WTC11 (cell line): ENCODE measurements around the gene TUBB1. TPM values are rescaled to one million over a fixed set of nuclear protein-coding genes. Genes with fewer than 3 reads are reported as not detected.

Experiments
- ATAC-seq: fragments of 200-7000 bp; cut with Tn5 transposase; 2 replicates; pipeline ENCODE4 v1.10.0; 2021; ENCODE audit warnings: mild to moderate bottlenecking, moderate library complexity
- CTCF ChIA-PET: fragments of 300-600 bp; sonication (Branson Sonifier 250); formaldehyde crosslinking; loops from one replicate; lab custom pipeline; 2021; ENCODE audit warnings: antibody characterized with exemption; lab: Charles Lee
- POLR2A ChIA-PET: fragments of 350-600 bp; sonication (Branson Sonifier 250); formaldehyde crosslinking; loops from one replicate; lab custom pipeline; 2021; ENCODE audit warnings: antibody characterized with exemption; lab: Charles Lee
- DNase-seq: peaks from one replicate; pipeline ENCODE4 v3.0.0; 2021; ENCODE audit warnings: low spot score
- H3K27ac Mint-ChIP-seq: 2 replicates; pipeline ENCODE4 v1.8.0; 2021; ENCODE audit warnings: mixed read lengths
- H3K27me3 Mint-ChIP-seq: 2 replicates; pipeline ENCODE4 v1.8.0; 2021; ENCODE audit warnings: low read depth, mild to moderate bottlenecking, moderate library complexity, mixed read lengths
- H3K36me3 Mint-ChIP-seq: 2 replicates; pipeline ENCODE4 v1.8.0; 2021; ENCODE audit warnings: mixed read lengths
- H3K4me1 Mint-ChIP-seq: 2 replicates; pipeline ENCODE4 v1.8.0; 2022; ENCODE audit warnings: mixed read lengths
- H3K4me3 Mint-ChIP-seq: 2 replicates; pipeline ENCODE4 v1.8.0; 2021; ENCODE audit warnings: mild to moderate bottlenecking, moderate library complexity, mixed read lengths
- H3K9me3 Mint-ChIP-seq: 2 replicates; pipeline ENCODE4 v1.8.0; 2021; ENCODE audit warnings: mixed read lengths
- ATF6 ChIP-seq: sonication (generic); formaldehyde crosslinking; IDR thresholded peaks from 2 replicates; pipeline ENCODE4 v1.8.1; 2023; ENCODE audit warnings: mild to moderate bottlenecking, missing genetic modification reagents
- FOXJ3 ChIP-seq: sonication (generic); formaldehyde crosslinking; IDR thresholded peaks from 2 replicates; pipeline ENCODE4 v1.9.0; 2021; ENCODE audit warnings: missing genetic modification reagents, mild to moderate bottlenecking, borderline replicate concordance
- FOXP4 ChIP-seq: sonication (generic); formaldehyde crosslinking; IDR thresholded peaks from 2 replicates; pipeline ENCODE4 v1.8.0; 2022; ENCODE audit warnings: mild to moderate bottlenecking, missing genetic modification reagents
- GABPB1 ChIP-seq: sonication (generic); formaldehyde crosslinking; IDR thresholded peaks from 2 replicates; pipeline ENCODE4 v1.8.1; 2023; ENCODE audit warnings: mild to moderate bottlenecking, missing genetic modification reagents
- GTF2I ChIP-seq: fragments of 250-450 bp; sonication (Bioruptor Pico); conservative IDR thresholded peaks from 2 replicates; pipeline ENCODE4 v1.4.0; 2021; ENCODE audit warnings: mild to moderate bottlenecking
- JUN ChIP-seq: sonication (generic); formaldehyde crosslinking; IDR thresholded peaks from 2 replicates; pipeline ENCODE4 v1.8.0; 2023; ENCODE audit warnings: mild to moderate bottlenecking, missing genetic modification reagents
- SMAD4 ChIP-seq: sonication (generic); formaldehyde crosslinking; IDR thresholded peaks from 2 replicates; pipeline ENCODE4 v1.8.0; 2022; ENCODE audit warnings: mild to moderate bottlenecking, missing genetic modification reagents
- ZNF317 ChIP-seq: sonication (generic); formaldehyde crosslinking; IDR thresholded peaks from 2 replicates; pipeline ENCODE4 v1.8.1; 2023; ENCODE audit warnings: low read depth, mild to moderate bottlenecking, moderate library complexity, missing genetic modification reagents, borderline replicate concordance
- ZNF423 ChIP-seq: fragments of 250-450 bp; sonication (Bioruptor Pico); IDR thresholded peaks from 2 replicates; pipeline ENCODE4 v2.1.2; 2022; ENCODE audit warnings: mild to moderate bottlenecking, moderate library complexity
- ZNF532 ChIP-seq: fragments of 250-450 bp; sonication (Bioruptor Pico); IDR thresholded peaks from 2 replicates; pipeline ENCODE4 v1.9.0; 2021; ENCODE audit warnings: mild to moderate bottlenecking, borderline replicate concordance
- ZNF671 ChIP-seq: fragments of 250-450 bp; sonication (Bioruptor Pico); IDR thresholded peaks from 2 replicates; pipeline ENCODE4 v1.8.0; 2021; ENCODE audit warnings: mild to moderate bottlenecking
- total RNA-seq: library from RNA; stranded (reverse); gene quantifications from 3 replicates; pipeline ENCODE4 v1.2.3, GENCODE V29; 2021
- TF ChIP-seq, protein P1 (sequence below): sonication (generic); formaldehyde crosslinking; IDR thresholded peaks from 2 replicates; pipeline ENCODE4 v1.8.1; 2023; ENCODE audit warnings: mild to moderate bottlenecking, missing genetic modification reagents, borderline replicate concordance
- TF ChIP-seq, protein P2 (sequence below): sonication (generic); formaldehyde crosslinking; IDR thresholded peaks from 2 replicates; pipeline ENCODE4 v1.8.1; 2022; ENCODE audit warnings: low read depth, mild to moderate bottlenecking, moderate library complexity, missing genetic modification reagents, borderline replicate concordance
- TF ChIP-seq, protein P3 (sequence below): sonication (generic); formaldehyde crosslinking; conservative IDR thresholded peaks from 2 replicates; pipeline ENCODE4 v1.8.1; 2022; ENCODE audit warnings: mild to moderate bottlenecking, missing genetic modification reagents
- TF ChIP-seq, protein P4 (sequence below): sonication (generic); formaldehyde crosslinking; IDR thresholded peaks from 2 replicates; pipeline ENCODE4 v1.8.1; 2022; ENCODE audit warnings: missing genetic modification reagents, borderline replicate concordance

TUBB1 gene
- total RNA-seq, 1 experiment from 2014 or later, result not detected

- TF ChIP-seq ATF6 (CRISPR knock-in tag), result no peak
- no peak for TF ChIP-seq JUN (CRISPR knock-in tag)
Observed at GRCh38 chr20:58997141-58997770, 22.0 kb upstream of the TUBB1 start (continued).

- H3K9me3 Mint-ChIP-seq, result no peaks in the 10 kb centered on the region
- H3K36me3 Mint-ChIP-seq, result peaks cover 29% of the 10 kb centered on the region
- H3K4me3 Mint-ChIP-seq, result no peak overlapping the region
Observed at GRCh38 chr20:58998656-58999055, 20.6 kb upstream of the TUBB1 start.

GRCh38 chr20:59000326-59000725 is 18.9 kb upstream of the TUBB1 start:
- Mint-ChIP-seq H3K4me3 (no peak overlapping the region), H3K27me3 (no peaks in the 10 kb centered on the region; the same call in 1 of the 2 replicates), H3K36me3 (peaks cover 16% of the 10 kb centered on the region), H3K4me1 (peaks cover 10% of the 10 kb centered on the region), H3K27ac (no peak overlapping the region), H3K9me3 (no peaks in the 10 kb centered on the region)
- DNase-seq, result no peak
- no peak for ATAC-seq
- POLR2A ChIA-PET, result no interaction called here
- CTCF ChIA-PET, result interaction anchor here (0.8 kb wide), 1 partner anchor 455 kb away, joined by 3 read pairs; no protein-coding TSS in a partner anchor
- TF ChIP-seq, protein P1, sequence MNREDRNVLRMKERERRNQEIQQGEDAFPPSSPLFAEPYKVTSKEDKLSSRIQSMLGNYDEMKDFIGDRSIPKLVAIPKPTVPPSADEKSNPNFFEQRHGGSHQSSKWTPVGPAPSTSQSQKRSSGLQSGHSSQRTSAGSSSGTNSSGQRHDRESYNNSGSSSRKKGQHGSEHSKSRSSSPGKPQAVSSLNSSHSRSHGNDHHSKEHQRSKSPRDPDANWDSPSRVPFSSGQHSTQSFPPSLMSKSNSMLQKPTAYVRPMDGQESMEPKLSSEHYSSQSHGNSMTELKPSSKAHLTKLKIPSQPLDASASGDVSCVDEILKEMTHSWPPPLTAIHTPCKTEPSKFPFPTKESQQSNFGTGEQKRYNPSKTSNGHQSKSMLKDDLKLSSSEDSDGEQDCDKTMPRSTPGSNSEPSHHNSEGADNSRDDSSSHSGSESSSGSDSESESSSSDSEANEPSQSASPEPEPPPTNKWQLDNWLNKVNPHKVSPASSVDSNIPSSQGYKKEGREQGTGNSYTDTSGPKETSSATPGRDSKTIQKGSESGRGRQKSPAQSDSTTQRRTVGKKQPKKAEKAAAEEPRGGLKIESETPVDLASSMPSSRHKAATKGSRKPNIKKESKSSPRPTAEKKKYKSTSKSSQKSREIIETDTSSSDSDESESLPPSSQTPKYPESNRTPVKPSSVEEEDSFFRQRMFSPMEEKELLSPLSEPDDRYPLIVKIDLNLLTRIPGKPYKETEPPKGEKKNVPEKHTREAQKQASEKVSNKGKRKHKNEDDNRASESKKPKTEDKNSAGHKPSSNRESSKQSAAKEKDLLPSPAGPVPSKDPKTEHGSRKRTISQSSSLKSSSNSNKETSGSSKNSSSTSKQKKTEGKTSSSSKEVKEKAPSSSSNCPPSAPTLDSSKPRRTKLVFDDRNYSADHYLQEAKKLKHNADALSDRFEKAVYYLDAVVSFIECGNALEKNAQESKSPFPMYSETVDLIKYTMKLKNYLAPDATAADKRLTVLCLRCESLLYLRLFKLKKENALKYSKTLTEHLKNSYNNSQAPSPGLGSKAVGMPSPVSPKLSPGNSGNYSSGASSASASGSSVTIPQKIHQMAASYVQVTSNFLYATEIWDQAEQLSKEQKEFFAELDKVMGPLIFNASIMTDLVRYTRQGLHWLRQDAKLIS, result no peak
- no peak for TF ChIP-seq ZNF532 (CRISPR knock-in tag)
- no peak for TF ChIP-seq ZNF423
- no peak for TF ChIP-seq SMAD4
- TF ChIP-seq, protein P2, sequence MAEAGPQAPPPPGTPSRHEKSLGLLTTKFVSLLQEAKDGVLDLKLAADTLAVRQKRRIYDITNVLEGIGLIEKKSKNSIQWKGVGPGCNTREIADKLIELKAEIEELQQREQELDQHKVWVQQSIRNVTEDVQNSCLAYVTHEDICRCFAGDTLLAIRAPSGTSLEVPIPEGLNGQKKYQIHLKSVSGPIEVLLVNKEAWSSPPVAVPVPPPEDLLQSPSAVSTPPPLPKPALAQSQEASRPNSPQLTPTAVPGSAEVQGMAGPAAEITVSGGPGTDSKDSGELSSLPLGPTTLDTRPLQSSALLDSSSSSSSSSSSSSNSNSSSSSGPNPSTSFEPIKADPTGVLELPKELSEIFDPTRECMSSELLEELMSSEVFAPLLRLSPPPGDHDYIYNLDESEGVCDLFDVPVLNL (CRISPR knock-in tag), result no peak
- TF ChIP-seq ZNF317 (CRISPR knock-in tag), result no peak
- TF ChIP-seq FOXP4 (CRISPR knock-in tag), result no peak

More at GRCh38 chr20:58998656-58999055, 20.6 kb upstream of the TUBB1 start:
- DNase-seq (no peak), ATAC-seq (no peak)
- no peaks in the 10 kb centered on the region for H3K27me3 Mint-ChIP-seq
- POLR2A ChIA-PET, result no interaction called here
- TF ChIP-seq GTF2I (CRISPR knock-in tag) (no peak), FOXJ3 (CRISPR knock-in tag) (no peak), ZNF671 (no peak), GABPB1 (CRISPR knock-in tag) (no peak)
- TF ChIP-seq, protein P3, sequence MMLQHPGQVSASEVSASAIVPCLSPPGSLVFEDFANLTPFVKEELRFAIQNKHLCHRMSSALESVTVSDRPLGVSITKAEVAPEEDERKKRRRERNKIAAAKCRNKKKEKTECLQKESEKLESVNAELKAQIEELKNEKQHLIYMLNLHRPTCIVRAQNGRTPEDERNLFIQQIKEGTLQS, result no peak
- TF ChIP-seq, protein P4, sequence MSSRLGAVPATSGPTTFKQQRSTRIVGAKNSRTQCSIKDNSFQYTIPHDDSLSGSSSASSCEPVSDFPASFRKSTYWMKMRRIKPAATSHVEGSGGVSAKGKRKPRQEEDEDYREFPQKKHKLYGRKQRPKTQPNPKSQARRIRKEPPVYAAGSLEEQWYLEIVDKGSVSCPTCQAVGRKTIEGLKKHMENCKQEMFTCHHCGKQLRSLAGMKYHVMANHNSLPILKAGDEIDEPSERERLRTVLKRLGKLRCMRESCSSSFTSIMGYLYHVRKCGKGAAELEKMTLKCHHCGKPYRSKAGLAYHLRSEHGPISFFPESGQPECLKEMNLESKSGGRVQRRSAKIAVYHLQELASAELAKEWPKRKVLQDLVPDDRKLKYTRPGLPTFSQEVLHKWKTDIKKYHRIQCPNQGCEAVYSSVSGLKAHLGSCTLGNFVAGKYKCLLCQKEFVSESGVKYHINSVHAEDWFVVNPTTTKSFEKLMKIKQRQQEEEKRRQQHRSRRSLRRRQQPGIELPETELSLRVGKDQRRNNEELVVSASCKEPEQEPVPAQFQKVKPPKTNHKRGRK (CRISPR knock-in tag), result no peak
- H3K4me1 Mint-ChIP-seq, result no peaks in the 10 kb centered on the region
- H3K27ac Mint-ChIP-seq, result no peak overlapping the region
- CTCF ChIA-PET, result interaction anchor here (1.0 kb wide), 1 partner anchor 14 kb away, joined by 3 read pairs; no protein-coding TSS in a partner anchor
